RWPE1 (cell line): ENCODE measurements around the gene TP53I13.

ENCODE experiments used
- CTCF ChIA-PET: fragments of 350-600 bp; sonication (Branson Sonifier 250); formaldehyde crosslinking; extraction: SDS; loops from one replicate; lab custom pipeline; 2021; lab: Yijun Ruan, JAX
- POLR2A ChIA-PET: fragments of 400-600 bp; formaldehyde crosslinking; extraction: SDS; loops from one replicate; lab custom pipeline; 2020; ENCODE audit warnings: antibody characterized with exemption; ENCODE audit not compliant: low non-redundant PET; lab: Yijun Ruan, JAX
- DNase-seq: peaks from one replicate; pipeline ENCODE4 v3.0.0; 2012; ENCODE audit warnings: low spot score
- H3K27ac ChIP-seq: fragments of 450-650 bp; 2 replicates; pipeline ENCODE4 v1.5.1; 2017
- CTCF ChIP-seq: fragments of 450-650 bp; conservative IDR thresholded peaks from 2 replicates; pipeline ENCODE4 v1.5.1; 2017; ENCODE audit warnings: low read depth, mild to moderate bottlenecking

TP53I13 gene

DNA sequence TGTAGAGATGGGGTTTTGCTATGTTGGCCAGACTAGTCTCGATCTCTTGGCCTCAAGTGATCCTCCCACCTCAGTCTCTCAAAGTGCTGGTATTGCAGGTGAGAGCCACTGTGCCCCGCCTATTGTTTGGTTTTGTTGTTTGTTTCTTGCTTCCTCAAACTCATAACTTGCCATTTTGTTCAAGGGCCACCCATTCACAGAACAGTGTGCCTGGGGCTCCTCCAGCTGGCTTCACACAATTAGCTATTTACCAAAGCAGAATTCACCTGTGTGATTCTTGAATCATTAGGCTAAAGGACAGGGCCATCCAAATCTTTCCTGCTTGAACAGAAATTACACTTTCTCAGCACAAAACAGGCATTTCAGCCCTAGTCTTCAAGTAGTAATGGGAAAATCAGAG, 8.9 kb upstream of the TP53I13 start:
- no peak for DNase-seq
- POLR2A ChIA-PET, result no interaction called here
- no peak for TF ChIP-seq CTCF
- CTCF ChIA-PET, result no interaction called here
- no peak overlapping the region for H3K27ac ChIP-seq

DNA sequence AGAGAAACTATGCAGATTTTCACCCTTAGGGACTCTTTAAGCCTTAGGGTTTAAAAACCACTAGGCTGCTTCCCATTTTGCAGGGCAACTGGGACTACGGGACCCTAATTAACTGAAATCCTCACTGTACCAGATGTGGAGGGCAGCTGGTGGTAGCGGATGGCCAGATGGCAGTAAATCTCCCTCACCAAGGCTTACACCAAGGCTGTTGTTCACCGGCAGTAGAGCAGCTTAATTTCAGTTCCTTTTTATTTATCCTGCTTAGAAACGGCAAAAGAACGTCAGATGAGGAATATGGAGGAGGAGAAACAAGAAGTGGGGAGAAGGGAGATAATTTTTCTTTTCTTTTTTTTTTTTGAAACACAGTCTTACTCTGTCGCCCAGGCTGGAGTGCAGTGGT, 8.2 kb upstream of the TP53I13 start:
- TF ChIP-seq CTCF, result no peak
- ChIA-PET POLR2A (no interaction called here), CTCF (interaction anchor here (0.6 kb wide), 1 partner anchor 190 kb away, joined by 3 read pairs; no protein-coding TSS in a partner anchor)
- no peak for DNase-seq
- H3K27ac ChIP-seq, result no peak overlapping the region

DNA sequence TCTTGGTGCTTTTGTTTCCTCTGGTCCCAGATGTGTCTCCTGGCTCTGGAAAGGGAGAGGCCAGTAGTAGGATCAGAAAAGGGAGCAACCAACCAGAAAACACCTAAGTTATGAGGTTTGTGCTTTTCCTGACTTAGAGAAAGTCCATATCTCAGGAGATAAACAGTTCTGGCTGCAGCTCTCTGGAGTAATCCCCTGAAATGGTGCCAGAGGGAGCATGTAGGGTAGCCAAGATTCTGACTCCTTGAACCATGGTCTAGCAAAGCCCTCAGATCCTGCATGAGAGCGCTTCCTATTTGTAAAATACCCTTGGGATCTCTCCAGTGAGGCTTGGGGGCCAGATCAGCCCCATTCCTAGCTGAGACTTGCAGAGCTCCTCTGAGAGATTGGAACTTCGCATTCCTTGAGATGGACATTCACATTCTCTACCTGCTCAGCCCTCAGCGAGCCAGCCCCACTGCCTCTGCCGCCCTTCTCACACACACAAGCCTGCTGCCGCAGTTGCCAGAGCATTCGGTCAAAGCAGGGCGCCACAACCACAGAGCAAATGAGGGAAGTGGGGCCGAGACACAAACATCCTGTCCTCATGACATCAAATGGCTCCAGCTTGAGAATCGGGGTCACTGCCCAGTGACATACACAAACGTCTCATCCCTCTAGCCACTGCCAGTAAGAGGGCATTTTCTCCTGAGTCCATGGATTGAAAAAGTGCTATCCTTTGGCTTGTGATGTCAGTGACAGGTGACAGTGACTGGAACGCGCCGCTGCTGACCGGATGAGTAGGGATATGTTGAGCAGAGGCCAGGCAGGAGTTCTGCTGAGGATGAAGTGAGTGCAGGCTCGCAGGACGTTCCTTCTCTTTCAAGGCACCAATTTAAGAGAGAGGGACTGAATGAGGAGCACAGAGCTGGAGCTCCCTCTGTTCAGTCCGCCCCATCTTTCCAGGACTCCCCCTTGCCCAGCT, 6.7 kb upstream of the TP53I13 start:
- POLR2A ChIA-PET, result no interaction called here
- CTCF ChIA-PET, result interaction anchor here (0.5 to 0.7 kb wide), 3 partner anchors 8 to 83 kb away, joined by 3 to 4 read pairs (median 3); no protein-coding TSS in a partner anchor
- no peak for DNase-seq
- H3K27ac ChIP-seq, result no peak overlapping the region
- TF ChIP-seq CTCF, result no peak

DNA sequence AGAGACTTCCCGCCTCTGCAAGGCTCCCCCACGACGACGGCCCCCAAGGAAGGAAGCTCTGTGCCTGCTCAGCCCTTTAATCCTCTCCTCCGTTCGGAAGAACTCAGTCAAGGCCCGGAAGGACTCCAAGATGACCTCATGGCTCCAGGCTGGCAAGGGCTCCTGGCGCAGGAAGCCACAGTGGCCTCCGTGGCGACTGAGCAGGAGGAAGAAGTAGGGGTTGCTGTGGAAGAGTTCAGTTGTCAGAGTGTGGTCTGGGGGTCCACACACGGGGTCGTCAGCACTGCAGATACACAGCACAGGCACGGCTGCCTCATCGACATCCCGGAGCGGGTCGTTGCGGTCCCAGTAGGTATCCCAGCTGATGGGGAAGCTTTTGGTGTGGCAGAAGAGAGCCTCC, 5.9 kb upstream of the TP53I13 start:
- DNase-seq, result no peak
- ChIA-PET POLR2A (no interaction called here), CTCF (interaction anchor here (0.7 kb wide), 1 partner anchor 10 kb away, joined by 3 read pairs; no protein-coding TSS in a partner anchor)
- no peak overlapping the region for H3K27ac ChIP-seq
- TF ChIP-seq CTCF, result no peak

DNA sequence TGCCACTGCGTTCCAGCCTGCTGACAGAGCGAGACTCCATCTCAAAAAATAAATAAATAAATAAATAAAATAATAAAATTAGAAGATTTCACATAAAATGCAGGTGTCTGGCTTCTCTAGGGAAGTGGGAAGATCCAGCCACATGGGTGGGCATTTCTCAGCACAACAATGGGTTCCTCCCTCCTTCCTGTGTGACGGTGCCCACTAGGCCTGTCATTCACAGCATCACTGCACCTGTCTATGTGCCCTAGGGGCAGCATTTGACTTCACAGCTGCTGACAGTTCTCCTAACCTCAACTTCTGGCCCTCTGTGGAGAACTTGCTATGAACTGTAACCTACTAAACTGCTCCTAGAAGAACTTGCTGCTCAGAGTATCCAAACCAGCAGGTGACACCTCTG, 4.7 kb upstream of the TP53I13 start:
- ChIA-PET POLR2A (no interaction called here), CTCF (interaction anchor here (0.6 kb wide), 1 partner anchor 60 kb away, joined by 5 read pairs; no protein-coding TSS in a partner anchor)
- no peak for DNase-seq
- no peak for TF ChIP-seq CTCF
- no peak overlapping the region for H3K27ac ChIP-seq

- ChIA-PET CTCF (interaction anchor here (0.6 to 1.4 kb wide), 5 partner anchors 29 to 242 kb away, joined by 3 read pairs; no protein-coding TSS in a partner anchor), POLR2A (no interaction called here)
- DNase-seq, result no peak
- peak overlapping the region; percentile 98 for H3K27ac ChIP-seq
- no peak for TF ChIP-seq CTCF
Measured at GRCh38 chr17:29565643-29566472, 2.6 kb upstream of the TP53I13 start.
